Nephron progenitor cell (in vitro differentiated cells): ENCODE data around the gene KANSL1.

Source experiments
- DNase-seq: peaks from one replicate; pipeline ENCODE4 v3.0.0; 2021
- H3K27ac Mint-ChIP-seq: 2 replicates; pipeline ENCODE4 v1.8.0; 2021; ENCODE audit warnings: mild to moderate bottlenecking, moderate library complexity, mixed read lengths
- H3K27me3 Mint-ChIP-seq: 2 replicates; pipeline ENCODE4 v1.8.0; 2021; ENCODE audit warnings: mild to moderate bottlenecking, low read depth, mixed read lengths; ENCODE audit not compliant: poor library complexity
- H3K36me3 Mint-ChIP-seq: 2 replicates; pipeline ENCODE4 v1.8.0; 2021; ENCODE audit warnings: low read depth, mixed read lengths
- H3K4me1 Mint-ChIP-seq: 2 replicates; pipeline ENCODE4 v1.8.0; 2021; ENCODE audit warnings: mixed read lengths
- H3K4me3 Mint-ChIP-seq: 2 replicates; pipeline ENCODE4 v1.8.0; 2021; ENCODE audit warnings: mild to moderate bottlenecking, moderate library complexity, mixed read lengths
- H3K9me3 Mint-ChIP-seq: 2 replicates; pipeline ENCODE4 v1.8.0; 2021; ENCODE audit warnings: mild to moderate bottlenecking, moderate library complexity, mixed read lengths
- TF ChIP-seq, protein P1 (sequence below): fragments of 200-600 bp; sonication (generic); IDR thresholded peaks from 2 replicates; pipeline ENCODE4 v1.5.0; 2021; ENCODE audit warnings: antibody characterized with exemption

KANSL1 gene

DNA sequence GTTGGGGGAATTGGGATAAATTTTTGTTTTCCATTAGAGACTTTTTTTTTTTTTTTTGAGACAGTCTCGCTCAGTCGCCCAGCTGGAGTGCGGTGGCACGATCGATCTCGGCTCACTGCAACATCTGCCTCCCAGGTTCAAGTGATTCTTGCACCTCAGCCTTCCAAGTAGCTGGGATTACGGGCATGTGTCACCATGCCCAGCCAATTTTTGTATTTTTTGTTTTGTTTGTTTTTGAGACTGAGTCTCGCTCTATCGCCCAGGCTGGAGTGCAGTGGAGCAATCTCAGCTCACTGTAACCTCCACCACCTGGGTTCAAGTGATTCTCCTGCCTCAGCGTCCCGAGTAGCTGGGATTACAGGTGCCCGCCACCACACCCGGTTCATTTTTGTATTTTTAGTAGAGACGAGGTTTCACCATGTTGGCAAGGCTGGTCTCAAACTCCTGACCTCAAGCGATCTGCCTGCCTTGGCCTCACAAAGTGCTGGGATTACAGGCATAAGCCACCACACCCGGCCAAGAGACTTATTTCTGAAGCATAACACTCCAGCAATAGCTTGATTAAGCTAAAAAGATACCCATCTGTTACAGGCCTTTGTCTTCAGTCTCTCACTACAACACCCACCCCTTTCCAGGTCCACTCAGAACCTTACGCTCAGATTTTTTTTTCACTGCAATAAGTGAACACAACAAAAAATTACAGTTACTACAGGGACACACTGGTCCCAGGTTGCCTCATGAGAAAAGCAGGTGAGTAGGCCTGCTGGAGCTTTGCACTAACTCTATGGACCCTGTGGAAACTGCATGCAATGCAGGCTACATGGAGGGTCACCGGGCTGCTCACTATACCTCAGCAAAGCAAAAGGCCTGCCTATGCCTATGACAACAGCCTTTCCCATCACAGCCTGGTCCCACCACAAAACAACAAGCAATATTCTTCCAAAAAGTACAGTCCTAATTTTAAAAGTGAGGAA is 34.6 kb downstream of the KANSL1 start:
- Mint-ChIP-seq H3K4me3 (no peak overlapping the region), H3K4me1 (peaks cover 63% of the 10 kb centered on the region)
- TF ChIP-seq, protein P1, sequence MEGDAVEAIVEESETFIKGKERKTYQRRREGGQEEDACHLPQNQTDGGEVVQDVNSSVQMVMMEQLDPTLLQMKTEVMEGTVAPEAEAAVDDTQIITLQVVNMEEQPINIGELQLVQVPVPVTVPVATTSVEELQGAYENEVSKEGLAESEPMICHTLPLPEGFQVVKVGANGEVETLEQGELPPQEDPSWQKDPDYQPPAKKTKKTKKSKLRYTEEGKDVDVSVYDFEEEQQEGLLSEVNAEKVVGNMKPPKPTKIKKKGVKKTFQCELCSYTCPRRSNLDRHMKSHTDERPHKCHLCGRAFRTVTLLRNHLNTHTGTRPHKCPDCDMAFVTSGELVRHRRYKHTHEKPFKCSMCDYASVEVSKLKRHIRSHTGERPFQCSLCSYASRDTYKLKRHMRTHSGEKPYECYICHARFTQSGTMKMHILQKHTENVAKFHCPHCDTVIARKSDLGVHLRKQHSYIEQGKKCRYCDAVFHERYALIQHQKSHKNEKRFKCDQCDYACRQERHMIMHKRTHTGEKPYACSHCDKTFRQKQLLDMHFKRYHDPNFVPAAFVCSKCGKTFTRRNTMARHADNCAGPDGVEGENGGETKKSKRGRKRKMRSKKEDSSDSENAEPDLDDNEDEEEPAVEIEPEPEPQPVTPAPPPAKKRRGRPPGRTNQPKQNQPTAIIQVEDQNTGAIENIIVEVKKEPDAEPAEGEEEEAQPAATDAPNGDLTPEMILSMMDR = no peak

GRCh38 chr17:46157443-46158062 is 35.7 kb downstream of the KANSL1 start:
- H3K36me3 Mint-ChIP-seq = peaks cover 30% of the 10 kb centered on the region
- H3K27me3 Mint-ChIP-seq = no peaks in the 10 kb centered on the region
- peaks cover 64% of the 10 kb centered on the region for H3K4me1 Mint-ChIP-seq
- no peak for DNase-seq
- H3K4me3 Mint-ChIP-seq = no peak overlapping the region
- H3K27ac Mint-ChIP-seq = peak overlapping the region; percentile 76
- TF ChIP-seq, protein P1 = no peak
- peaks cover 8% of the 10 kb centered on the region for H3K9me3 Mint-ChIP-seq

More for the DNA sequence above, 34.6 kb downstream of the KANSL1 start:
- Mint-ChIP-seq H3K27ac (peak overlapping the region; percentile 44), H3K36me3 (peaks cover 40% of the 10 kb centered on the region), H3K27me3 (no peaks in the 10 kb centered on the region), H3K9me3 (peaks cover 9% of the 10 kb centered on the region)
- DNase-seq = no peak

GRCh38 chr17:46154151-46154816 is 38.9 kb downstream of the KANSL1 start:
- TF ChIP-seq, protein P1 = no peak
- Mint-ChIP-seq H3K36me3 (peaks cover 23% of the 10 kb centered on the region), H3K9me3 (no peaks in the 10 kb centered on the region), H3K27me3 (no peaks in the 10 kb centered on the region), H3K4me1 (peaks cover 71% of the 10 kb centered on the region), H3K4me3 (no peak overlapping the region), H3K27ac (no peak overlapping the region)
- DNase-seq = no peak

GRCh38 chr17:46152423-46152822 is 40.8 kb downstream of the KANSL1 start:
- Mint-ChIP-seq H3K4me1 (peaks cover 58% of the 10 kb centered on the region), H3K4me3 (no peak overlapping the region), H3K27ac (peak overlapping the region; percentile 3), H3K9me3 (no peaks in the 10 kb centered on the region), H3K36me3 (peaks cover 37% of the 10 kb centered on the region), H3K27me3 (no peaks in the 10 kb centered on the region)
- TF ChIP-seq, protein P1 = no peak
- no peak for DNase-seq

GRCh38 chr17:46151762-46152161 is 41.5 kb downstream of the KANSL1 start:
- H3K4me1 Mint-ChIP-seq = peaks cover 51% of the 10 kb centered on the region
- no peaks in the 10 kb centered on the region for H3K27me3 Mint-ChIP-seq
- no peak overlapping the region for H3K27ac Mint-ChIP-seq
- peaks cover 43% of the 10 kb centered on the region for H3K36me3 Mint-ChIP-seq
- TF ChIP-seq, protein P1 = no peak
- DNase-seq = no peak
- H3K4me3 Mint-ChIP-seq = no peak overlapping the region
- H3K9me3 Mint-ChIP-seq = no peaks in the 10 kb centered on the region
